Measurements from ENCODE around the gene CPT1C. TPM values are rescaled to one million over a fixed set of nuclear protein-coding genes. Genes with fewer than 3 reads are reported as not detected.

Gene CPT1C
- total and polyA plus RNA-seq, 2 of the 4 experiments (the other 2 are of a cell fraction): 14.2 to 56.1 TPM

DNA sequence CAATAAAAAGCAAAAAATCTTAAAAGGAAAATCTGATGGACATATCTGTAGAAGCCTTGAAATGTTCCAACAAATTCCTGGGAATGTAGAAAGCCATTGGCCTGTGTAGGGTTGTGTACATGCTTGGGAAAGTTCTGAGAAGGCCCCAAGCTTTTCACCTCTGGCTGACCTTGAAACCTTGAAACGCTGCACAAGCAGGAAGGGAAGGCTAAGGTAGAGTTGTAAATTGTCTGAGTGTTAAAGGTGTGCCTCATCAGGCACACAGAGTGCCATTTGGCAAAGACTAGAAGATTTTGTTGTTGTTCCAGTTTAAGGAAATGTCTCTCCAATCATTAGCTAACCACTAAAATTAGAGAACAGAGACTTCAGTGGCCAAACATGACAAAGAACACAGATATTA, 61.8 kb downstream of the CPT1C start:
- no peak overlapping the region for H2AK9ac ChIP-seq (replicated peaks; ENCODE audit: low read depth, low read length, poor library complexity)
- H3K18ac ChIP-seq (ENCODE audit: low read depth, low read length): no peak overlapping the region
- H2BK5ac ChIP-seq (ENCODE audit: low read depth, low read length, poor library complexity, severe bottlenecking): no peak overlapping the region
- no TSS peak for BruUV-seq (replicated peaks)
- no peak overlapping the region for H2BK15ac ChIP-seq (ENCODE audit: low read depth, low read length)
- H2AK5ac ChIP-seq (ENCODE audit: low read depth, low read length): no peak overlapping the region
- TF ChIP-seq RAD21 (IDR thresholded peaks at IDR 0.05; ENCODE audit: low read length) (no peak), MXI1 (IDR thresholded peaks at IDR 0.05; ENCODE audit: borderline replicate concordance, low read depth, low read length) (no peak), NFE2L2 (IDR thresholded peaks at IDR 0.05; ENCODE audit: low read depth, low read length) (no peak), RFX5 (IDR thresholded peaks at IDR 0.05; ENCODE audit: low read depth, low read length) (no peak), BHLHE40 (IDR thresholded peaks at IDR 0.05; ENCODE audit: low read depth, low read length) (no peak), MAZ (IDR thresholded peaks at IDR 0.05; ENCODE audit: borderline replicate concordance, low read depth, low read length) (no peak), FOS (IDR thresholded peaks at IDR 0.05; ENCODE audit: low read depth, low read length) (no peak), POLR2A (IDR thresholded peaks at IDR 0.05; ENCODE audit: low read depth, low read length) (no peak), CHD1 (IDR thresholded peaks at IDR 0.05; ENCODE audit: low read depth, low read length) (no peak), CEBPB (IDR thresholded peaks at IDR 0.05; ENCODE audit: low read depth, low read length) (no peak), SMC3 (IDR thresholded peaks at IDR 0.05; ENCODE audit: low read depth, low read length) (no peak), RCOR1 (IDR thresholded peaks at IDR 0.05; ENCODE audit: insufficient replicate concordance, low read length) (no peak), MAFK (IDR thresholded peaks at IDR 0.05; ENCODE audit: low read depth, low read length) (no peak)
- TF ChIP-seq, protein P1, sequence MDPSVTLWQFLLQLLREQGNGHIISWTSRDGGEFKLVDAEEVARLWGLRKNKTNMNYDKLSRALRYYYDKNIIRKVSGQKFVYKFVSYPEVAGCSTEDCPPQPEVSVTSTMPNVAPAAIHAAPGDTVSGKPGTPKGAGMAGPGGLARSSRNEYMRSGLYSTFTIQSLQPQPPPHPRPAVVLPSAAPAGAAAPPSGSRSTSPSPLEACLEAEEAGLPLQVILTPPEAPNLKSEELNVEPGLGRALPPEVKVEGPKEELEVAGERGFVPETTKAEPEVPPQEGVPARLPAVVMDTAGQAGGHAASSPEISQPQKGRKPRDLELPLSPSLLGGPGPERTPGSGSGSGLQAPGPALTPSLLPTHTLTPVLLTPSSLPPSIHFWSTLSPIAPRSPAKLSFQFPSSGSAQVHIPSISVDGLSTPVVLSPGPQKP (IDR thresholded peaks at IDR 0.05; ENCODE audit: borderline replicate concordance, low read depth, low read length): no peak
- TF ChIP-seq, protein P2, sequence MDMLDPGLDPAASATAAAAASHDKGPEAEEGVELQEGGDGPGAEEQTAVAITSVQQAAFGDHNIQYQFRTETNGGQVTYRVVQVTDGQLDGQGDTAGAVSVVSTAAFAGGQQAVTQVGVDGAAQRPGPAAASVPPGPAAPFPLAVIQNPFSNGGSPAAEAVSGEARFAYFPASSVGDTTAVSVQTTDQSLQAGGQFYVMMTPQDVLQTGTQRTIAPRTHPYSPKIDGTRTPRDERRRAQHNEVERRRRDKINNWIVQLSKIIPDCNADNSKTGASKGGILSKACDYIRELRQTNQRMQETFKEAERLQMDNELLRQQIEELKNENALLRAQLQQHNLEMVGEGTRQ (IDR thresholded peaks at IDR 0.05; ENCODE audit: low read depth, low read length): no peak
- TF ChIP-seq, protein P3, sequence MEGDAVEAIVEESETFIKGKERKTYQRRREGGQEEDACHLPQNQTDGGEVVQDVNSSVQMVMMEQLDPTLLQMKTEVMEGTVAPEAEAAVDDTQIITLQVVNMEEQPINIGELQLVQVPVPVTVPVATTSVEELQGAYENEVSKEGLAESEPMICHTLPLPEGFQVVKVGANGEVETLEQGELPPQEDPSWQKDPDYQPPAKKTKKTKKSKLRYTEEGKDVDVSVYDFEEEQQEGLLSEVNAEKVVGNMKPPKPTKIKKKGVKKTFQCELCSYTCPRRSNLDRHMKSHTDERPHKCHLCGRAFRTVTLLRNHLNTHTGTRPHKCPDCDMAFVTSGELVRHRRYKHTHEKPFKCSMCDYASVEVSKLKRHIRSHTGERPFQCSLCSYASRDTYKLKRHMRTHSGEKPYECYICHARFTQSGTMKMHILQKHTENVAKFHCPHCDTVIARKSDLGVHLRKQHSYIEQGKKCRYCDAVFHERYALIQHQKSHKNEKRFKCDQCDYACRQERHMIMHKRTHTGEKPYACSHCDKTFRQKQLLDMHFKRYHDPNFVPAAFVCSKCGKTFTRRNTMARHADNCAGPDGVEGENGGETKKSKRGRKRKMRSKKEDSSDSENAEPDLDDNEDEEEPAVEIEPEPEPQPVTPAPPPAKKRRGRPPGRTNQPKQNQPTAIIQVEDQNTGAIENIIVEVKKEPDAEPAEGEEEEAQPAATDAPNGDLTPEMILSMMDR (conservative IDR thresholded peaks at IDR 0.05; ENCODE audit: low read depth, low read length): no peak
- H3K56ac ChIP-seq (ENCODE audit: extremely low read depth, insufficient read depth, low read length): no peak overlapping the region
- H4K8ac ChIP-seq (ENCODE audit: low read depth in 2 of 2, low read length in 2 of 2): no peak overlapping the region
- H3K4ac ChIP-seq (ENCODE audit: low read depth, low read length): no peak overlapping the region
- peaks cover 3% of the 10 kb centered on the region; the same call in 1 of the 2 replicates for H3K4me1 ChIP-seq (ENCODE audit: control insufficient read depth, insufficient read depth, low read length)
- in situ Hi-C loops (cut with MboI; ENCODE audit: low sequenced_read_pairs): no loop called here
- H4K91ac ChIP-seq (ENCODE audit: insufficient read depth, low read depth, low read length): no peak overlapping the region
- H3K36me3 ChIP-seq (ENCODE audit: control insufficient read depth, insufficient read depth, low read length): no peaks in the 10 kb centered on the region
- no peak overlapping the region for H3K14ac ChIP-seq (replicated peaks; ENCODE audit: low read depth, low read length)
- ChIA-PET POLR2A (ENCODE audit: unreplicated experiment) (no interaction called here), CTCF (no interaction called here)
- no peak overlapping the region for H2AFZ ChIP-seq (replicated peaks; ENCODE audit: low read length, poor library complexity)
- no peak for DNase-seq
- no peaks in the 10 kb centered on the region for H3K79me1 ChIP-seq (ENCODE audit: low read depth in 1 of 2, low read length in 2 of 2)
- ATAC-seq (ENCODE audit: low read depth): no peak
- no peak overlapping the region for H4K5ac ChIP-seq (ENCODE audit: low read depth, low read length)
- no peak overlapping the region for H3K23ac ChIP-seq (ENCODE audit: low read depth, low read length)
- no peak overlapping the region for H3K9ac ChIP-seq (ENCODE audit: low read depth, low read length)
- no peaks in the 10 kb centered on the region for H4K20me1 ChIP-seq (ENCODE audit: insufficient read depth, low read length)
- no peak overlapping the region for H3K4me2 ChIP-seq (ENCODE audit: low read depth, low read length)
- WGBS, 2 experiments (ENCODE audit: extremely low coverage in 2 of 2, insufficient read length in 1 of 2): 67% methylated on average over 1 of the region's 1 CpG; no CpG with 5 or more reads in 1 of the 2 experiments
- no peak overlapping the region for H3K27ac ChIP-seq (ENCODE audit: insufficient read depth, low read length)
- dilution Hi-C loops (cut with HindIII; ENCODE audit: low sequenced_read_pairs, unreplicated experiment): no loop called here
- H2BK20ac ChIP-seq (ENCODE audit: low read depth, low read length): no peak overlapping the region
- H3K27me3 ChIP-seq (ENCODE audit: control insufficient read depth, insufficient read depth, low read length): no peaks in the 10 kb centered on the region
- intact Hi-C loops (cut with micrococcal nuclease): no loop called here
- H3K9me3 ChIP-seq (ENCODE audit: control insufficient read depth, insufficient read depth, low read length): peaks cover 8% of the 10 kb centered on the region
- no peak overlapping the region for H2BK120ac ChIP-seq (ENCODE audit: low read depth, low read length)
- no peak overlapping the region for H3K4me3 ChIP-seq (ENCODE audit: insufficient read depth, low read depth, low read length)
- H3K9me1 ChIP-seq (ENCODE audit: insufficient read depth, low read length): 0 out of 2 replicates have a peak, but pooled peaks cover 2% of the 10 kb centered on the region
